Thyroid gland (tissue), 4 donors: ENCODE measurements around the gene CXCL5.

Experiments
- CTCF ChIP-seq, 6 experiments: fragments of 200-600 bp in 3 of 6; fragments of 450-650 bp in 3 of 6; sonication (generic) in 3 of 6; IDR thresholded peaks; one replicate each; pipeline ENCODE4 v1.5.1; 2016 to 2019; ENCODE audit warnings: antibody characterized with exemption in 6 of 6, mild to moderate bottlenecking in 2 of 6, inconsistent platforms in 1 of 6, moderate library complexity in 1 of 6
- POLR2A ChIP-seq, 2 donors: fragments of 450-650 bp; IDR thresholded peaks; one replicate each; pipeline ENCODE4 v1.6.1; 2017; ENCODE audit warnings: antibody characterized with exemption in 2 of 2, mild to moderate bottlenecking in 2 of 2, moderate library complexity in 1 of 2

GRCh38 chr4:73976716-73977115, 21.8 kb downstream of the CXCL5 start:
- no peak for TF ChIP-seq CTCF (IDR thresholded peaks at IDR 0.05)
- TF ChIP-seq POLR2A (IDR thresholded peaks at IDR 0.05) = no peak
